H9 (cell line): ENCODE results near the gene SORCS2. TPM values are rescaled to one million over a fixed set of nuclear protein-coding genes. Genes with fewer than 3 reads are reported as not detected.

Experiments
- DNase-seq: peaks from one replicate; pipeline ENCODE4 v3.0.0-alpha.2; 2017
- H2AFZ ChIP-seq: one replicate; pipeline ENCODE4 v1.6.1; 2013; ENCODE audit warnings: mild to moderate bottlenecking, low read length, control low read depth, moderate library complexity
- H2AK5ac ChIP-seq: 2 replicates; pipeline ENCODE4 v1.6.1; 2013; ENCODE audit warnings: low read length, control low read depth, mixed read lengths; ENCODE audit not compliant: insufficient read length
- H2BK120ac ChIP-seq: one replicate; pipeline ENCODE4 v1.6.1; 2013; ENCODE audit warnings: low read depth, mild to moderate bottlenecking, low read length, control low read depth, inconsistent platforms; ENCODE audit not compliant: poor library complexity, severe bottlenecking
- H2BK12ac ChIP-seq: 2 replicates; pipeline ENCODE4 v1.6.1; 2013; ENCODE audit warnings: low read length, control low read depth, mixed read lengths, low read depth; ENCODE audit not compliant: insufficient read length
- H2BK15ac ChIP-seq: 2 replicates; pipeline ENCODE4 v1.6.1; 2013; ENCODE audit warnings: low read depth, low read length, control low read depth
- H2BK20ac ChIP-seq: one replicate; pipeline ENCODE4 v1.6.1; 2013; ENCODE audit warnings: low read depth, mild to moderate bottlenecking, low read length, control low read depth, inconsistent platforms; ENCODE audit not compliant: poor library complexity, severe bottlenecking
- H2BK5ac ChIP-seq: 2 replicates; pipeline ENCODE4 v1.6.1; 2013; ENCODE audit warnings: low read length, control low read depth, mixed read lengths; ENCODE audit not compliant: insufficient read length
- H3K14ac ChIP-seq: 2 replicates; pipeline ENCODE4 v1.6.1; 2013; ENCODE audit warnings: low read length, control low read depth; ENCODE audit not compliant: insufficient read depth
- H3K18ac ChIP-seq: 2 replicates; pipeline ENCODE4 v1.6.1; 2013; ENCODE audit warnings: low read depth, mild to moderate bottlenecking, mixed read lengths, low read length, control low read depth; ENCODE audit not compliant: insufficient read length
- H3K23ac ChIP-seq: 2 replicates; pipeline ENCODE4 v1.6.1; 2013; ENCODE audit warnings: low read length, control low read depth, mixed read lengths, low read depth; ENCODE audit not compliant: insufficient read length
- H3K23me2 ChIP-seq: 2 replicates; pipeline ENCODE4 v1.6.1; 2013; ENCODE audit warnings: low read depth, mild to moderate bottlenecking, mixed read lengths, low read length, control low read depth; ENCODE audit not compliant: insufficient read length, poor library complexity, severe bottlenecking
- H3K27ac ChIP-seq: 2 replicates; pipeline ENCODE4 v1.5.1; 2013; ENCODE audit warnings: low read length, control low read depth, mixed read lengths, low read depth; ENCODE audit not compliant: insufficient read length
- H3K27me3 ChIP-seq: 2 replicates; pipeline ENCODE4 v1.6.1; 2013; ENCODE audit warnings: low read length, control low read depth, inconsistent platforms; ENCODE audit not compliant: insufficient read depth
- H3K4ac ChIP-seq: 2 replicates; pipeline ENCODE4 v1.6.1; 2013; ENCODE audit warnings: low read depth, mild to moderate bottlenecking, control low read depth, inconsistent platforms, low read length, moderate library complexity
- H3K4me1 ChIP-seq: 2 replicates; pipeline ENCODE4 v1.6.1; 2013; ENCODE audit warnings: low read length, control low read depth, inconsistent platforms; ENCODE audit not compliant: insufficient read depth
- H3K4me2 ChIP-seq: 2 replicates; pipeline ENCODE4 v1.6.1; 2013; ENCODE audit warnings: low read length, control low read depth, mixed read lengths; ENCODE audit not compliant: insufficient read length, insufficient read depth
- H3K56ac ChIP-seq: 2 replicates; pipeline ENCODE4 v1.6.1; 2013; ENCODE audit warnings: low read depth, mild to moderate bottlenecking, mixed read lengths, low read length, control low read depth; ENCODE audit not compliant: insufficient read length
- H3K79me1 ChIP-seq: 2 replicates; pipeline ENCODE4 v1.6.1; 2013; ENCODE audit warnings: low read depth, mild to moderate bottlenecking, moderate library complexity, low read length, control low read depth, inconsistent platforms; ENCODE audit not compliant: insufficient read depth, poor library complexity, severe bottlenecking
- H3K79me2 ChIP-seq: 2 replicates; pipeline ENCODE4 v1.6.1; 2013; ENCODE audit warnings: low read length, control low read depth, inconsistent platforms; ENCODE audit not compliant: insufficient read depth
- H3K9ac ChIP-seq: 2 replicates; pipeline ENCODE4 v1.6.1; 2013; ENCODE audit warnings: low read length, control low read depth, mixed read lengths; ENCODE audit not compliant: insufficient read length; ENCODE audit errors: extremely low read depth
- H3K9me3 ChIP-seq: one replicate; pipeline ENCODE4 v1.6.1; 2013; ENCODE audit warnings: low read depth, low read length, inconsistent platforms; ENCODE audit not compliant: control insufficient read depth
- H3T11ph ChIP-seq: one replicate; pipeline ENCODE4 v1.6.1; 2013; ENCODE audit warnings: mild to moderate bottlenecking, low read length, control low read depth, inconsistent platforms
- H4K20me1 ChIP-seq: one replicate; pipeline ENCODE4 v1.6.1; 2013; ENCODE audit not compliant: control insufficient read depth, insufficient read length, insufficient read depth
- H4K5ac ChIP-seq: 2 replicates; pipeline ENCODE4 v1.6.1; 2013; ENCODE audit warnings: low read depth, mild to moderate bottlenecking, mixed read lengths, low read length, control low read depth; ENCODE audit not compliant: insufficient read length
- H4K8ac ChIP-seq: replicated peaks from 2 replicates; pipeline ENCODE4 v1.6.1; 2013; ENCODE audit warnings: low read length, control low read depth, mixed read lengths, low read depth; ENCODE audit not compliant: insufficient read length
- H4K91ac ChIP-seq: 2 replicates; pipeline ENCODE4 v1.6.1; 2013; ENCODE audit warnings: low read depth, mild to moderate bottlenecking, moderate library complexity, mixed read lengths, low read length, control low read depth; ENCODE audit not compliant: insufficient read length
- H3K27ac Mint-ChIP-seq, 3 experiments: 2 replicates in 2 of 3; 3 replicates in 1 of 3; pipeline ENCODE4 v1.8.0; 2020 to 2021; ENCODE audit warnings: mixed read lengths in 3 of 3, mild to moderate bottlenecking in 1 of 3, moderate library complexity in 1 of 3
- H3K27me3 Mint-ChIP-seq: 2 replicates; pipeline ENCODE4 v1.8.0; 2021; ENCODE audit warnings: low read depth, mild to moderate bottlenecking, moderate library complexity, mixed read lengths
- H3K36me3 Mint-ChIP-seq, 3 experiments: 2 replicates in 2 of 3; 3 replicates in 1 of 3; pipeline ENCODE4 v1.8.0; 2020 to 2021; ENCODE audit warnings: low read depth in 3 of 3, mixed read lengths in 3 of 3; ENCODE audit not compliant: insufficient read depth in 1 of 3
- H3K4me1 Mint-ChIP-seq, 2 experiments: 2 replicates each; pipeline ENCODE4 v1.8.0; 2020; ENCODE audit warnings: mixed read lengths in 2 of 2
- H3K4me3 Mint-ChIP-seq, 2 experiments: 2 replicates in 1 of 2; 3 replicates in 1 of 2; pipeline ENCODE4 v1.8.0; 2020 to 2021; ENCODE audit warnings: mild to moderate bottlenecking in 2 of 2, mixed read lengths in 2 of 2, moderate library complexity in 1 of 2
- H3K9me3 Mint-ChIP-seq, 2 experiments: 2 replicates in 1 of 2; 3 replicates in 1 of 2; pipeline ENCODE4 v1.8.0; 2020; ENCODE audit warnings: mild to moderate bottlenecking in 2 of 2, mixed read lengths in 2 of 2, moderate library complexity in 1 of 2
- CTCF ChIP-seq: fragments of 200-600 bp; sonication (generic); conservative IDR thresholded peaks from 3 replicates; pipeline ENCODE4 v1.8.0; 2021; ENCODE audit warnings: antibody characterized with exemption, mild to moderate bottlenecking
- WGBS: extraction: QIAGEN DNeasy Blood & Tissue Kit; methylation state at CpG from one replicate; pipeline ENCODE4 v1.1.7; 2013; ENCODE audit warnings: missing lambda C conversion rate, low lambda C conversion rate, mixed read lengths; ENCODE audit not compliant: insufficient read length; ENCODE audit errors: extremely low coverage; 5-methylcytosine and 5-hydroxymethylcytosine counted together
- total RNA-seq: library from RNA; stranded (reverse); gene quantifications from 2 replicates; pipeline ENCODE4 v1.2.1, GENCODE V29; 2021

SORCS2 gene
- total RNA-seq, 1 experiment from 2014 or later, result 0.57 TPM

- H3K27ac ChIP-seq, result no peak overlapping the region
- H3K56ac ChIP-seq, result no peak overlapping the region
- Mint-ChIP-seq H3K4me3 (no peak overlapping the region), H3K27ac (no peak overlapping the region), H3K4me1 (peaks cover 13 to 16% of the 10 kb centered on the region in 2 experiments), H3K36me3 (peaks cover 2 to 6% (median 3%) of the 10 kb centered on the region in 3 experiments; a peak in 4 of 7 replicates), H3K27me3 (peaks cover 8% of the 10 kb centered on the region; the same call in 1 of the 2 replicates), H3K9me3 (peaks cover 12 to 16% of the 10 kb centered on the region in 2 experiments; a peak in 4 of 5 replicates)
- no peak overlapping the region for H3K14ac ChIP-seq
- H4K91ac ChIP-seq, result no peak overlapping the region
- 100% methylated on average over 2 of the region's 3 CpGs for WGBS
- DNase-seq, result no peak
- H2BK12ac ChIP-seq, result no peak overlapping the region
- H2BK20ac ChIP-seq, result no peak overlapping the region
- H3K18ac ChIP-seq, result no peak overlapping the region
- no peak overlapping the region for H2AFZ ChIP-seq
- peaks cover 9% of the 10 kb centered on the region for H3K9me3 ChIP-seq
- H3K23me2 ChIP-seq, result no peaks in the 10 kb centered on the region
- H3K23ac ChIP-seq, result no peak overlapping the region
- H4K8ac ChIP-seq, result no peak overlapping the region
- no peak for TF ChIP-seq CTCF
- H4K20me1 ChIP-seq, result peaks cover 2% of the 10 kb centered on the region
- no peak overlapping the region for H2BK5ac ChIP-seq
- H2BK15ac ChIP-seq, result no peak overlapping the region
- H3K4me1 ChIP-seq, result no peaks in the 10 kb centered on the region
- H3K9ac ChIP-seq, result no peak overlapping the region
- H3K27me3 ChIP-seq, result no peaks in the 10 kb centered on the region
- no peak overlapping the region for H2AK5ac ChIP-seq
- no peaks in the 10 kb centered on the region for H3K79me2 ChIP-seq
- H4K5ac ChIP-seq, result no peak overlapping the region
- no peaks in the 10 kb centered on the region for H3K79me1 ChIP-seq
- no peak overlapping the region for H3K4ac ChIP-seq
- no peak overlapping the region for H3K4me2 ChIP-seq
- no peak overlapping the region for H3T11ph ChIP-seq
- no peak overlapping the region for H2BK120ac ChIP-seq
Observed at GRCh38 chr4:7470111-7470510, 277.8 kb downstream of the SORCS2 start.
